ENCODE results near the gene ZNF605. TPM values are rescaled to one million over a fixed set of nuclear protein-coding genes. Genes with fewer than 3 reads are reported as not detected.

Gene ZNF605
- polyA plus RNA-seq, 3 donors, result 0.32 to 1.9 (median 0.80) TPM

DNA sequence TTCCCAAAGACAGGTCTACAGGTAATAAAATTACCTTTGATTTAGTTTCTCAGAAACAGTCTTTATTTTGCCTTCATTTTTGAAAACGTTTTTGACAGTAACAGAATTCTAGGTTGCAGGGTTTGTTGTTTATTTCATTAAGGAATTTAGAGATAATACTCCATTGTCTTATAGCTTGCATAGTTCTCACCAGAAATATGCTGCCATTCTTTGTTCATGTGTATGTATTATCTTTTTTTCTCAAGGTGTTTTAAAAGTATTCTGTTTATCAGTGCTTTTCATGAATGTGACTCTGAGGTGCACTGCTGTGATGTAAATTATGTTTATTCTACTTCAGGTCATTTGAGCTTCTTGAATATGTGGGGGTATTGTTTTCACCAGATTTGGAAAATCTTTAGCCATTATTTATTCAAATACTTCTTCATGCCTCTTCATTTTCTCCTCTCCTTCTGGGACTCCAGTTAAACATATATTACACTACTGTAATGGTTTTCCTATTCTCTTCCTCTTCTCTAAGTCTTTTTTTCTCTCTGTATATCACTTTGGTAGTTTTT is 32.7 kb downstream of the ZNF605 start:
- Histone ChIP-seq H3K9me3 (replicated peaks in 1 of 2; ENCODE audit: control insufficient read depth in 1 of 2, insufficient read depth in 1 of 2, low read length in 2 of 2) (peaks cover 70 to 100% of the 10 kb centered on the region in 2 donors), H3K79me2 (ENCODE audit: insufficient read depth, low read length) (no peaks in the 10 kb centered on the region), H3K36me3 (replicated peaks in 1 of 2; ENCODE audit: control insufficient read depth in 1 of 2, insufficient read depth in 2 of 2, low read length in 2 of 2) (peaks cover 0 to 19% of the 10 kb centered on the region in 2 donors), H3K27me3 (ENCODE audit: control insufficient read depth in 2 of 2, insufficient read depth in 2 of 2, low read length in 2 of 2) (no peaks in the 10 kb centered on the region), H3K4me1 (ENCODE audit: control insufficient read depth in 1 of 2, insufficient read depth in 2 of 2, low read length in 2 of 2) (no peaks in the 10 kb centered on the region), H3K27ac (ENCODE audit: low read depth in 1 of 2, low read length in 2 of 2) (no peak overlapping the region), H3K4me3 (replicated peaks in 1 of 3; ENCODE audit: low read depth in 2 of 3, low read length in 3 of 3) (peak overlapping the region in 1 of 3 experiments; percentile 37), H2AFZ (ENCODE audit: insufficient read depth, low read depth, low read length, poor library complexity, severe bottlenecking) (no peak overlapping the region), H3K4me2 (replicated peaks; ENCODE audit: extremely low read depth, low read length, poor library complexity, severe bottlenecking) (no peak overlapping the region), H3K9ac (ENCODE audit: insufficient read depth, low read length, poor library complexity, severe bottlenecking) (no peak overlapping the region), H4K20me1 (ENCODE audit: insufficient read depth, low read length) (no peaks in the 10 kb centered on the region)
- TF ChIP-seq, protein P1, sequence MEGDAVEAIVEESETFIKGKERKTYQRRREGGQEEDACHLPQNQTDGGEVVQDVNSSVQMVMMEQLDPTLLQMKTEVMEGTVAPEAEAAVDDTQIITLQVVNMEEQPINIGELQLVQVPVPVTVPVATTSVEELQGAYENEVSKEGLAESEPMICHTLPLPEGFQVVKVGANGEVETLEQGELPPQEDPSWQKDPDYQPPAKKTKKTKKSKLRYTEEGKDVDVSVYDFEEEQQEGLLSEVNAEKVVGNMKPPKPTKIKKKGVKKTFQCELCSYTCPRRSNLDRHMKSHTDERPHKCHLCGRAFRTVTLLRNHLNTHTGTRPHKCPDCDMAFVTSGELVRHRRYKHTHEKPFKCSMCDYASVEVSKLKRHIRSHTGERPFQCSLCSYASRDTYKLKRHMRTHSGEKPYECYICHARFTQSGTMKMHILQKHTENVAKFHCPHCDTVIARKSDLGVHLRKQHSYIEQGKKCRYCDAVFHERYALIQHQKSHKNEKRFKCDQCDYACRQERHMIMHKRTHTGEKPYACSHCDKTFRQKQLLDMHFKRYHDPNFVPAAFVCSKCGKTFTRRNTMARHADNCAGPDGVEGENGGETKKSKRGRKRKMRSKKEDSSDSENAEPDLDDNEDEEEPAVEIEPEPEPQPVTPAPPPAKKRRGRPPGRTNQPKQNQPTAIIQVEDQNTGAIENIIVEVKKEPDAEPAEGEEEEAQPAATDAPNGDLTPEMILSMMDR (IDR thresholded peaks at IDR 0.05), result no peak
- Mint-ChIP-seq H3K27ac (no peak overlapping the region), H3K9me3 (peaks cover 60 to 98% (median 94%) of the 10 kb centered on the region in 7 donors), H3K27me3 (ENCODE audit: low read depth in 3 of 3) (peaks cover 0 to 2% (median 0%) of the 10 kb centered on the region in 3 donors), H3K4me3 (no peak overlapping the region), H3K36me3 (peaks cover 0 to 19% of the 10 kb centered on the region in 2 donors), H3K4me1 (no peaks in the 10 kb centered on the region)
- no CpG with 5 or more reads among the region's 1 CpG for WGBS (ENCODE audit: insufficient coverage)
- intact Hi-C loops (cut with micrococcal nuclease), result no loop called here
- no peak for DNase-seq

DNA sequence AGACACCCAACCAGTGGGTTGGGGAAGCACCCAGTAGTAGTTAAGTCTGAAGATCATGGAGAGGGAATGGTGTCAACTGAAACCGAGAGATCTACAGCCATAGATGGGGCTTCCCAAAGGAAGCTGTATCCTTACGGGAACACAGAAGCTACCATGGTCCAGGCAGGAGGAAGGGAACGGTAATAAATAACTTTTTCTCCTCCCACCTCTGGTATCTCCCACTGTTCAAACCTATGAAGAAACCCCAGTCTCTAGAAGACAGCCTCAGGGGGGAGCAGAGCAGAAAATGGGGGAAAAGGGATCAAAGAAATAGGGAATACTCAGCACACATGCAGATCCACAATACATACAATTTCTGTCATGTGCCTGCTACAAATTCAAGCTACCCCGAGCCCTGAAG is 33.4 kb downstream of the ZNF605 start:
- Histone ChIP-seq H3K27me3 (ENCODE audit: control insufficient read depth in 2 of 2, insufficient read depth in 2 of 2, low read length in 2 of 2) (no peaks in the 10 kb centered on the region), H3K79me2 (ENCODE audit: insufficient read depth, low read length) (no peaks in the 10 kb centered on the region), H3K27ac (ENCODE audit: low read depth in 1 of 2, low read length in 2 of 2) (no peak overlapping the region), H3K4me2 (replicated peaks; ENCODE audit: extremely low read depth, low read length, poor library complexity, severe bottlenecking) (no peak overlapping the region), H3K4me1 (ENCODE audit: control insufficient read depth in 1 of 2, insufficient read depth in 2 of 2, low read length in 2 of 2) (no peaks in the 10 kb centered on the region), H4K20me1 (ENCODE audit: insufficient read depth, low read length) (no peaks in the 10 kb centered on the region), H2AFZ (ENCODE audit: insufficient read depth, low read depth, low read length, poor library complexity, severe bottlenecking) (no peak overlapping the region), H3K36me3 (replicated peaks in 1 of 2; ENCODE audit: control insufficient read depth in 1 of 2, insufficient read depth in 2 of 2, low read length in 2 of 2) (peaks cover 0 to 19% of the 10 kb centered on the region in 2 donors), H3K4me3 (replicated peaks in 1 of 3; ENCODE audit: low read depth in 2 of 3, low read length in 3 of 3) (no peak overlapping the region), H3K9ac (ENCODE audit: insufficient read depth, low read length, poor library complexity, severe bottlenecking) (no peak overlapping the region), H3K9me3 (replicated peaks in 1 of 2; ENCODE audit: control insufficient read depth in 1 of 2, insufficient read depth in 1 of 2, low read length in 2 of 2) (peaks cover 73 to 100% of the 10 kb centered on the region in 2 donors)
- Mint-ChIP-seq H3K9me3 (peaks cover 67 to 99% (median 97%) of the 10 kb centered on the region in 7 donors), H3K27me3 (ENCODE audit: low read depth in 3 of 3) (peaks cover 0 to 2% (median 0%) of the 10 kb centered on the region in 3 donors), H3K36me3 (peaks cover 0 to 14% of the 10 kb centered on the region in 2 donors), H3K4me1 (no peaks in the 10 kb centered on the region), H3K27ac (no peak overlapping the region), H3K4me3 (no peak overlapping the region)
- intact Hi-C loops (cut with micrococcal nuclease), result no loop called here
- no peak for DNase-seq
- 88% methylated on average over 1 of the region's 4 CpGs for WGBS (ENCODE audit: insufficient coverage)
- TF ChIP-seq, protein P1 (IDR thresholded peaks at IDR 0.05), result no peak

All from CD14-positive monocyte (primary cell).